SU-DHL-6 (cell line): ENCODE data around the gene PKHD1.

Source experiments
- H2AFZ ChIP-seq: fragments of 200-600 bp; sonication (generic); 2 replicates; pipeline ENCODE4 v1.6.1; 2014; ENCODE audit warnings: low read depth, mild to moderate bottlenecking, moderate library complexity, mixed read lengths, antibody characterized with exemption, low read length; ENCODE audit not compliant: severe bottlenecking
- H3F3A ChIP-seq: fragments of 200-600 bp; shearing (Covaris generic); 2 replicates; pipeline ENCODE4 v1.6.0; 2016; ENCODE audit warnings: antibody characterized with exemption, mild to moderate bottlenecking; ENCODE audit not compliant: insufficient read depth
- H3K27ac ChIP-seq: fragments of 200-600 bp; sonication (generic); 2 replicates; pipeline ENCODE4 v1.5.1; 2016; ENCODE audit warnings: low read depth, mild to moderate bottlenecking, low read length, moderate library complexity, mixed read lengths
- H3K27me3 ChIP-seq: fragments of 200-600 bp; sonication (generic), shearing (Covaris generic); 2 replicates; pipeline ENCODE4 v1.6.0; 2014; ENCODE audit warnings: mild to moderate bottlenecking, low read length
- H3K36me3 ChIP-seq: fragments of 200-600 bp; sonication (generic); 2 replicates; pipeline ENCODE4 v1.6.1; 2014; ENCODE audit warnings: mild to moderate bottlenecking, low read length, mixed read lengths
- H3K4me2 ChIP-seq: fragments of 300-600, 200-600 bp; shearing (Covaris generic), sonication (generic); 2 replicates; pipeline ENCODE4 v1.6.0; 2014; ENCODE audit warnings: low read length, low read depth, mild to moderate bottlenecking; ENCODE audit not compliant: poor library complexity, severe bottlenecking
- H3K4me3 ChIP-seq: fragments of 200-600 bp; sonication (generic); 2 replicates; pipeline ENCODE4 v1.5.1; 2014; ENCODE audit warnings: antibody characterized with exemption, low read length, mild to moderate bottlenecking, mixed read lengths; ENCODE audit not compliant: insufficient read depth, poor library complexity, severe bottlenecking
- H3K79me2 ChIP-seq: fragments of 200-600 bp; sonication (generic); 2 replicates; pipeline ENCODE4 v1.6.1; 2014; ENCODE audit warnings: mild to moderate bottlenecking, low read length, moderate library complexity; ENCODE audit not compliant: insufficient read depth
- H3K9ac ChIP-seq: fragments of 200-600 bp; sonication (generic); 2 replicates; pipeline ENCODE4 v1.7.0; 2014; ENCODE audit warnings: mild to moderate bottlenecking, low read length
- H3K9me2 ChIP-seq: fragments of 200-600 bp; sonication (generic); replicated peaks from 2 replicates; pipeline ENCODE4 v1.6.1; 2014; ENCODE audit warnings: low read length; ENCODE audit not compliant: insufficient read depth
- H3K9me3 ChIP-seq: fragments of 200-600 bp; sonication (generic); 2 replicates; pipeline ENCODE4 v1.6.1; 2014; ENCODE audit warnings: low read length, mixed read lengths; ENCODE audit not compliant: insufficient read depth
- H4K20me1 ChIP-seq: fragments of 200-600 bp; sonication (generic); 2 replicates; pipeline ENCODE4 v1.6.1; 2014; ENCODE audit warnings: low read depth, mild to moderate bottlenecking, antibody characterized with exemption, low read length, moderate library complexity, mixed read lengths
- EZH2phosphoT487 ChIP-seq: fragments of 200-600 bp; sonication (generic), shearing (Covaris generic); conservative IDR thresholded peaks from 2 replicates; pipeline ENCODE4 v1.6.1; 2018; ENCODE audit warnings: mild to moderate bottlenecking, antibody characterized with exemption, low read length, moderate library complexity, mixed read lengths
- TF ChIP-seq, protein P1 (sequence below): fragments of 200-600 bp; sonication (generic); IDR thresholded peaks from one replicate; pipeline ENCODE4 v1.5.1; 2017; ENCODE audit warnings: antibody characterized with exemption, mild to moderate bottlenecking, low read length, moderate library complexity; ENCODE audit not compliant: insufficient read depth, poor library complexity, severe bottlenecking

The PKHD1 gene

DNA sequence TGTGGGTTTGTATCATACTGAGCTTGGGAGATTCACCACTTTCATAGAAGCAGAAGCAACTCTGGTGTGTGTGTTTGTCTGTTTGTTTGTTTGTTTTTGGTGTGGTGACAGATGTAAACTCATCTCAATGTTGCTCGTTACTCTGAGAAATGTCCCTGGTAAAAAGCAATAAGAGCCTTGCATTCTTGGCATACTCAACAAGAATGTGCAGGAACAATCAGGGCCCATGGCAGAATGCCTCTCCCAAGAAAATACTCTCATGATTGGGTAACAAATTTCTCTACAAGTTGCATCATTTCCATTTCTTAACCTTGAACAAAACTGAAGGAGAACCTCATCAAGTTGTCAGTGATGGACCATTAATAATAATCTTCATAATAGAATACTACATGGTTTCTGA is 43.0 kb upstream of the PKHD1 start:
- H3K79me2 ChIP-seq, result no peaks in the 10 kb centered on the region
- no peaks in the 10 kb centered on the region for H3K36me3 ChIP-seq
- H3K4me3 ChIP-seq, result no peak overlapping the region
- no peaks in the 10 kb centered on the region for H4K20me1 ChIP-seq
- H3K9me2 ChIP-seq, result no peaks in the 10 kb centered on the region
- H3F3A ChIP-seq, result no peaks in the 10 kb centered on the region
- TF ChIP-seq EZH2phosphoT487, result no peak
- TF ChIP-seq, protein P1, sequence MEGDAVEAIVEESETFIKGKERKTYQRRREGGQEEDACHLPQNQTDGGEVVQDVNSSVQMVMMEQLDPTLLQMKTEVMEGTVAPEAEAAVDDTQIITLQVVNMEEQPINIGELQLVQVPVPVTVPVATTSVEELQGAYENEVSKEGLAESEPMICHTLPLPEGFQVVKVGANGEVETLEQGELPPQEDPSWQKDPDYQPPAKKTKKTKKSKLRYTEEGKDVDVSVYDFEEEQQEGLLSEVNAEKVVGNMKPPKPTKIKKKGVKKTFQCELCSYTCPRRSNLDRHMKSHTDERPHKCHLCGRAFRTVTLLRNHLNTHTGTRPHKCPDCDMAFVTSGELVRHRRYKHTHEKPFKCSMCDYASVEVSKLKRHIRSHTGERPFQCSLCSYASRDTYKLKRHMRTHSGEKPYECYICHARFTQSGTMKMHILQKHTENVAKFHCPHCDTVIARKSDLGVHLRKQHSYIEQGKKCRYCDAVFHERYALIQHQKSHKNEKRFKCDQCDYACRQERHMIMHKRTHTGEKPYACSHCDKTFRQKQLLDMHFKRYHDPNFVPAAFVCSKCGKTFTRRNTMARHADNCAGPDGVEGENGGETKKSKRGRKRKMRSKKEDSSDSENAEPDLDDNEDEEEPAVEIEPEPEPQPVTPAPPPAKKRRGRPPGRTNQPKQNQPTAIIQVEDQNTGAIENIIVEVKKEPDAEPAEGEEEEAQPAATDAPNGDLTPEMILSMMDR, result no peak
- H3K27me3 ChIP-seq, result no peaks in the 10 kb centered on the region
- no peak overlapping the region for H3K27ac ChIP-seq
- H2AFZ ChIP-seq, result no peak overlapping the region
- H3K9ac ChIP-seq, result no peak overlapping the region
- no peak overlapping the region for H3K4me2 ChIP-seq
- no peaks in the 10 kb centered on the region for H3K9me3 ChIP-seq

GRCh38 chr6:52127957-52128356 is 40.5 kb upstream of the PKHD1 start:
- no peaks in the 10 kb centered on the region for H3F3A ChIP-seq
- H3K4me2 ChIP-seq, result no peak overlapping the region
- H3K27me3 ChIP-seq, result 0 out of 2 replicates have a peak, but pooled peaks cover 3% of the 10 kb centered on the region
- no peaks in the 10 kb centered on the region for H3K79me2 ChIP-seq
- TF ChIP-seq, protein P1, result no peak
- TF ChIP-seq EZH2phosphoT487, result no peak
- no peak overlapping the region for H3K9ac ChIP-seq
- H4K20me1 ChIP-seq, result no peaks in the 10 kb centered on the region
- no peak overlapping the region for H3K4me3 ChIP-seq
- H3K9me3 ChIP-seq, result no peaks in the 10 kb centered on the region
- H2AFZ ChIP-seq, result no peak overlapping the region
- no peaks in the 10 kb centered on the region for H3K9me2 ChIP-seq
- no peaks in the 10 kb centered on the region for H3K36me3 ChIP-seq
- H3K27ac ChIP-seq, result no peak overlapping the region

- TF ChIP-seq, protein P1, result no peak
- TF ChIP-seq EZH2phosphoT487, result no peak
- no peak overlapping the region for H3K4me2 ChIP-seq
- 0 out of 2 replicates have a peak, but pooled peaks cover 3% of the 10 kb centered on the region for H3K27me3 ChIP-seq
These were observed 38.8 kb upstream of the PKHD1 start for GRCh38 chr6:52126231-52126630.

GRCh38 chr6:52125572-52125971 is 38.2 kb upstream of the PKHD1 start:
- Histone ChIP-seq H3K36me3 (no peaks in the 10 kb centered on the region), H3K9ac (no peak overlapping the region), H3K9me2 (no peaks in the 10 kb centered on the region), H3K27me3 (0 out of 2 replicates have a peak, but pooled peaks cover 3% of the 10 kb centered on the region), H2AFZ (no peak overlapping the region), H3K4me2 (no peak overlapping the region), H3F3A (no peaks in the 10 kb centered on the region), H4K20me1 (no peaks in the 10 kb centered on the region), H3K27ac (no peak overlapping the region), H3K9me3 (no peaks in the 10 kb centered on the region), H3K4me3 (no peak overlapping the region), H3K79me2 (no peaks in the 10 kb centered on the region)
- TF ChIP-seq, protein P1, result no peak
- TF ChIP-seq EZH2phosphoT487, result no peak

More at GRCh38 chr6:52126231-52126630, 38.8 kb upstream of the PKHD1 start:
- no peaks in the 10 kb centered on the region for H3K36me3 ChIP-seq
- H3K27ac ChIP-seq, result no peak overlapping the region
- no peak overlapping the region for H3K9ac ChIP-seq
- H4K20me1 ChIP-seq, result no peaks in the 10 kb centered on the region
- no peak overlapping the region for H2AFZ ChIP-seq
- H3K9me2 ChIP-seq, result no peaks in the 10 kb centered on the region
- no peaks in the 10 kb centered on the region for H3K9me3 ChIP-seq
- no peak overlapping the region for H3K4me3 ChIP-seq
- no peaks in the 10 kb centered on the region for H3F3A ChIP-seq
- H3K79me2 ChIP-seq, result no peaks in the 10 kb centered on the region
